Lower leg skin (tissue), 3 donors: ENCODE measurements around the gene UROC1.

Experiments used
- CTCF ChIP-seq, 3 donors: fragments of 450-650 bp; IDR thresholded peaks; one replicate each; pipeline ENCODE4 v1.5.1; 2016; ENCODE audit warnings: antibody characterized with exemption in 3 of 3, mild to moderate bottlenecking in 3 of 3, moderate library complexity in 2 of 3
- POLR2A ChIP-seq, 2 donors: fragments of 450-650 bp; IDR thresholded peaks; one replicate each; pipeline ENCODE4 v1.6.1; 2016 to 2017; ENCODE audit warnings: antibody characterized with exemption in 2 of 2, mild to moderate bottlenecking in 1 of 2, moderate library complexity in 1 of 2

DNA sequence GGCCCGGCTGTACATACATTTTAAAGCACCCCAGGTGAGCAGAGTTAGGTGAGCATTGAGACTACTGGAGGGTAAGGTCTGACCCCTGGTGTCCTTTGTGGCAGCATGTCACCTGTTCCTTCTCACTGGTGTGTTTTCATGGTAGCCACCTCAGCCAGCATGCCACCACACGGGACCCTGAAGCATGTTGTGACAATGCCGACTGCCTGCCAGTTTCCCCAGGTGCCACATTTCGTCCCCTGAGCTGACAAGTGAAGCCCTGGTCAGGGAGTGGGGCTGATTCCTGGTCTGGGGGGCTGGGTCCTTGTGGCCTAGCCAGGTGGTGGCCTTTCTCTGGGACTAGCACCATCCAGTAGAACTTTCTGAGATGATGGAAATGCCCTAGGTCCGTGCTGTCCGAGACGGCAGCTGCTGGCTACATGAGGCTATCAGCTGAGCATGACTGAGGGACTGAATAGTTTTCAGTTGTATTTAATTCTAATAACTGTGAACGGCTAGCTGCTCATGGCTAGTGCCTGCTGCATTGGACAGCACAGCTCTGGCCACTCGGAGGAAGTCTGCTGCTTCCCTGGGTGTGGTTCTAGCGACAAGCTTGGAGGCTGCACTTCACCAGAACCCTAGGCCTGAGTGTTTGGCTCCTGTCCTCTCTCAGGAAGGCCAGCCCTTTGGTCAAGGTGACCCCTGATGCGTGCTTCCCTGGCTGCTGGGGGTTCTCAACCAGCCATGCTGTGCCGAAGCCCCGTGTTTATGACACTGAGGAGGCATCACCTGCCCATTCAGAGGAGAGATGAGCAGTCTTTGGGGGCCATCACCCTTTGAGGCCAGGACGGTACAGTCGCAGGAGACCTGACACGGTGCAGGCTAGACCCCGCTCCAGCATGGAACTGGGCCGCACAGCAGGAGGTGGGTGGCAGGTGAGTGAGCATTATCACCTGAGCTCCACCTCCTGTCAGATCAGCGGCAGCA lies 37.3 kb upstream of the UROC1 start:
- TF ChIP-seq CTCF (IDR thresholded peaks at IDR 0.05) (no peak), POLR2A (IDR thresholded peaks at IDR 0.05) (no peak)
